RPMI8226 (cell line): Measurements from ENCODE around the gene COMMD10.

Experiments used
- DNase-seq: peaks from one replicate; pipeline ENCODE4 v3.0.0-alpha.2; 2015

COMMD10 gene

DNA sequence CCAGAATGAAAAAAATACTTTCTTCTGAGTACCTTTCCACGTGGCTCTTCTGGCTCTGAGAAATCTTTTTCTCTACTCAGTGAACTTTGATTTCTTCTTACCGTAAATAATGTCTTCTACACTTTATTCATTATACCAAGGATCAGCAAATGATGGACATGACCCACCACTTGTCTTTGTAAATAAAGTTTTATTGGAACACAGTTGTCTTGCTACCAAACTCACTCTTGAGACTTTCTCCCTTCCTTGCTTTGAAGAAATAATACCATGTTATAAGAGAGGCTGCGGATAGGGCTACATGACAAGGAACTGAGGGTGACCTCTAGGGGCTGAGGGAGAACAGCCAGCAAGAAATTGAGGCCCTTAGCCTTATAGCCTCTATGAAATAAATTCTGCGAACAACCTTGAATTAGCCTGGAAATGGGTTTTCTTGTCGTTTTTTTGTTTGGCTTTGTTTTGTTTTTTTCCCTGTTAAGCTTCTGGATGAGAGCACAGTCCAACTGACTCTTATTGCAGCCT is 212.5 kb downstream of the COMMD10 start:
- DNase-seq, result no peak

DNA sequence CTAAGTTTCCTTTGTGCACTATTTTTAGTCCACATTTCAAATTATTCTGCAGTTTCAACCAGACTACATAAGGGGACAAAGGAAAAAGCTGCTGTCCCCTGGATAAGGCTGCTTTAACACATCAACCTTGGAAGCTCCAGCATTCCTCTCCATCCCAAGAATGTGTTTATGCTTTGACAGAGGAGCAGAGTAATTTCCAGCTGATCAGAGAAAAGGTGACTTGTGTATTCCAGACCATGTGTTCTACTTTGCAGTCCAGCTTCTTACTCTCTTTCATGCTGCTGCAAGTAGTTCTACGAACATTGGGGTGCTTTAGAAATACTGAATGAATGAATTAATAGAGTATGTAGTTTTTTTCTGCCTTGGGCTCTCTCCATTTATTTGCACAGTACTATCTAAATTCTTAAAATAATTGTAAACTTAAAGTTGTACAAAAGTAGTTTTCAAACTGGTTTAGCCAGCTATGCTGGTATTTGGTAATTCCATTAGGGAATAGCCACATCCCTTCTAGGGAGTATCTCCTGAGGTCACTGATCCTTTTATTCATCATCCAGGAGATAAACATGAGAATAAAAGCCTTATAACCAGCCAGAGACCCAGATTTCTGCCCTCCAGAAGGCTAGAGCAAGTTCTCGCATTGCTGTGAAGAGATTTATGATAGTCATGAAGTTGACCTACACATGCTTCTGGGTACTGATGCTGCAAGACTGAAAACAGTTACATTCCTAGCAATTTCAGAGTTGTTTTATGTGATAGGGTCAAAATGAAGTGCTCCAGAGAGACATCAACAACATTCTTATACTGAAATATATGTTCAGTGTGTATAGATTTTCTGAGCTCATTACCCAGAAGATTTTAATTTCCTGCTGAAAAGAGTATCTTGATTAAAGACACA is 215.2 kb downstream of the COMMD10 start:
- no peak for DNase-seq

DNA sequence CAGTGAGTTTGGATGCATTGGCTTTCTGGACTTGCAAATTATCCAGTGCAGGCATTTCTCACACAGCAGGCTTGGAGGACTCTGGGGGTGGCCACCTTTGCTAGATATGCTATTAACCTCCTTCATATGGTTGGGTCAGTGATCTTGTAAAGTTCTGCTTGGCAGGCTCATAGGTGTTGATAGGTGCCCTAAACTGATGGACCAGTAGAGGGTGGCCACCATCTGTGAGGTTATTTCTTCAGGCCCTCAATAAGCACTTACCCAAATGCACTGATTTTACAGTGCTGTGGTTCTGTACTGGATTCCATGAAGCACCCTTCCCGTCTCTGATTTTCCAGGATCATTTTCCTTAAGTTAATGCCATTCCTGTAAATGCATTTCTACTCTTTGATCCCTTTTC is 216.3 kb downstream of the COMMD10 start:
- DNase-seq, result no peak

GRCh38 chr5:116303340-116303739 is 218.5 kb downstream of the COMMD10 start:
- DNase-seq, result no peak

DNA sequence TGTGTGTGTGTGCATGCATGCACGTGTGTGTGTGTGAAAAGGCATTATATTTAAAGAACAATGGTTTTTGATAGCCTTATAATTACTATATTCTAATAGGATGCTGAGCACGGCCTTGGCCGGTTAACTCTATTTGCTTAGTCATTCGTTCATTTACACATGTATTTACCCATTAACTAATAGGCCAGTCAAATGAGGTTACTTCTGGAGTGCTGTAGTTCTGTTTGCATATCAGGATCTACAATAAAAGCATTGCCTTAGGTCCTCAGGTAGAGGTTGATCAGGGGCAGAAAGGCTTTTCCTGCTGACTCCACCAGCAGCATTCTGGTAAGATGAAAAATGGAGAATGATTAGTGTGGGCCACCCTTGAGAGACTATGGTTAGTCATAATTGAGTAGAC is 219.0 kb downstream of the COMMD10 start:
- DNase-seq, result no peak

DNA sequence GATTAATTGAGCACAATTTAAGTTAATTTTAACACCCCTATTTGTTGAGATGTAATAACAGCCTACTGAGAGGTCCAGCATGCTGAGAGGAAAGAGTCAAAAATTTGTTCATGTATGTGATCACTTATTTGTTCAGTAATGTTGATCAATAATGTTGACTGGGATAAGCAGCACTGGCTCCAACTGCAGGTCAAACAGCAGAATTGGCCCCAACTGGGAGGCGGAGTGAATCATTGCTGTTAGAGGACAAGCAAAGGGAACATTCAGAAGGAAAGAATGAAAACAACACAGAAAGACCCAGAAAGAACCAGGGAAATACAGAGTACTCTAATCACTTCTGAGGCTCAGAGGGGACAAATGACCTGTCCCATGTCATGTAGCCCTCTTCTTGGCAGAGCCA is 221.1 kb downstream of the COMMD10 start:
- no peak for DNase-seq

DNA sequence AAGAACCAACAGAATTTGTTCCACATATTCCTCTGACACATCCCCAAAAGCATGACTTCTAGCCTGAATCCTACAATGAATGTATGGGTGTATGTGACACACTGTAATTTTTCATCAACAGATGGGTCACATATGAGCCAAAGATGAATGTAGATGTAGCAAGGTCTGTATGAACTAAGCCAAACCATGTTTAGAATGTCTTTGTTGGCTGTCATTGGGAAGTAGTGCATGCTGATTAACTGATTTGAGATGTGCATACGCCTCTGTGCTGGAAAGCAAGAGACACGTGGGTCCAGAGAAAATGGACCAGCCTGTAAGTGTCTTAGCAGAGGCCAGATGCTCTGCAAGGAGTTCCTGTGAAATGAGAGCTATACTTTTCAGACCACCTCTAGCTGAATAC is 222.0 kb downstream of the COMMD10 start:
- DNase-seq, result no peak

- no peak for DNase-seq
Measured at GRCh38 chr5:116308391-116308790, 223.6 kb downstream of the COMMD10 start.

GRCh38 chr5:116313366-116313765 is 228.5 kb downstream of the COMMD10 start:
- DNase-seq, result no peak

DNA sequence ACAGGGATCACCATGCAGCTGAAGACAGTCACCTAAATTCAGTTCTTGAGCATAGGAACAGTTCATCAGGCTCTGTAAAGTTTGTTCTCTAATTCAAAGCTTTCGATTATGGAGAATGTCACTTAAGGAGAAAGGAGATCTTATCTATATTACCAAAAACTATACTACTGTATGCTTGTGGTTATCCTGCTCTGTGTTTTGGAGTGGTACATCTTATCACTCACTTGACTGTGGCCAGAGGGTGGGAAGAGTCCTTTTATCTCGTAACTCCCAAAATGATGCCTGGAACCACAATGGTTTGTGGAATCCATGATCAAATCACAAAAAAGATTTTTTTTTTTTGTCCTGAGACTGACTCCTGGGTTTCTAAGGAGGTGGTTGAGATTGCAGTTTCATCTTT is 230.7 kb downstream of the COMMD10 start:
- no peak for DNase-seq

DNA sequence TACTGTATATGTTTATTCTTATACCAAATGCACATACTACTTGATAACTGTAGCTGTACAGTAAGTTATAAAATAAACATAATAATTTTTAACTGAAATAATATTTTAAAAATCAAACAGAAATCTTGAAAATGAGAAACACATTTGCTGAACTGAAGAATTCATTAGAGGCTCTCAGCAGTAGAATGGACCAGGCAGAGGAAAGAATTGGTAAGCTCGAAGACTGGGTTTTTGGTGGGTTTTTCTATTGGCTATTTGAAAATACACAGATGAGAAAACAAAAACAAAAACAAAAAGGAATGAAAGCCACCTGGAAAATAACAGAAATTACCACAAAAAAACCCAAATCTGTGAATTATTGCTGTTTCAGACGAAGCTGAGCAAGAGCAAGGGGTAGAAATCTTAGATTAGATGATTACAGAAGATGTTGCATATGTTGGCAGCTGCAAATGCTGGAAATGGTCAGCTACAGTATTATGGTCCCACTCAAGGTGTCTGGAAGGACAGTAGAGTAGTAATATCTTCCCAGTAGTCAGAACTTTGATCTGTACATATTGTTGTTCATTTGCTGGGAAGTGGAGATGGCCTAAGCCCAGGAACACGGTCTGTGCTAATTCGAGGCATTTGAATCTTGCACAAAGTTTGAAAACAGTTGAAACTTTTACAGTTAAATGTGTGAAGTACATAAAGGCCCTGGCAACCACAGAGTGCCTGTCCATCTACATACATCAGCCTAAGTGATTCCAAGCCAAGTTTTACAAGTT is 233.4 kb downstream of the COMMD10 start:
- no peak for DNase-seq

DNA sequence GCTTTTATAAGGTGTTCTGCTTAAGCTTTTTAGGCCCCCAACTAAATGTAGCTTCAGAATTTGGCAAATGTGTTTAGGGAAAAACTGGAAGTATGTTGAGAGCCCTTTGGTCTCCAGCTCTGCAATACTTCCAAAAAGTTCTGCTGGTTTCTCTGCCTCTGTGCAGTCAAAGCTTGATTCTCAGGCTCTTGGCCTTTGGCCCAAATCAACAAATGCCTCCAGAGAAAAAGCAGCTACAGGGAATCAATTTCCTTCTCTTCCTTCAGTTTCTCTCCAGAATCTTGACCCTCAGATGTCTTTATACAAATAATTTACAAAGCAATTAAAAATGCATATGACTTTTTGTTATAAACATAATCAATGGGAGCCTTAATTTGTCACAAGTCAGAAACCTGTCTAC is 235.7 kb downstream of the COMMD10 start:
- DNase-seq, result no peak

DNA sequence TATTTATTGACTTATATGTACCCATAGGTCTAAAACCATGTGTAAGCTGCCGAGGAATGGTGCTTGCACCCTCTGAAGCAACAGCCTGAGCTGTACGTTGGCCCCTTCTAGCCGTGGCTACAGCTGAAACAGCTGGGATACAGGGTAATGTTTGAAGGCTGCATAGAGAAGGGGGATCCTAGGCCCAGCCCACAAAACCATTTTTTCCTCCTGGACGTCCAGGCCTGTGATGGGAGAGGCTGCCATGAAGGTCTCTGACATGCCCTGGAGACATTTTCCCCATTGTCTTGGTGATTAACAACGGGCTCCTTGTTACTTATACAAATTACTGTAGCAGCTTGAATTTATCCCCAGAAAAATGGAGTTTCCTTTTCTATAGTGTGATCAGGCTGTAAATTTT is 244.7 kb downstream of the COMMD10 start:
- no peak for DNase-seq

- DNase-seq, result no peak
Measured at GRCh38 chr5:116340799-116341198, 256.0 kb downstream of the COMMD10 start.
